NCI-H526 treated with DMSO at 0.1 percent for 48 hours (cell line): ENCODE measurements around the gene CYLD.

Experiments used
- DNase-seq: peaks from one replicate; lab custom pipeline; 2025; lab: John Stamatoyannopoulos, UW

Gene CYLD

GRCh38 chr16:50846511-50846910 lies 104.6 kb downstream of the CYLD start:
- no peak for DNase-seq

- DNase-seq: no peak
These were observed 105.3 kb downstream of the CYLD start for GRCh38 chr16:50847166-50847565.

- DNase-seq: no peak
These were observed 107.0 kb downstream of the CYLD start for GRCh38 chr16:50848755-50849514.
